Activated gamma-delta T cell treated with anti-CD3 and anti-CD28 coated beads, Interleukin-2, amount 50 U/mL, for 16 hours (primary cell): Measurements from ENCODE around the gene OR10C1.
"Not testable (repeated sequence)": the region's sequence is repeated elsewhere in the genome, so short reads cannot be mapped to it uniquely, and the experiment has no call there.

Source experiments
- DNase-seq: peaks from one replicate; pipeline ENCODE4 v3.0.0-alpha.2; 2020; ENCODE audit warnings: low read depth

The OR10C1 gene

GRCh38 chr6:29439006-29439405 lies at the start of gene OR10C1:
Gene OR10C1, plus strand, starts transcription at chr6:29439306. Its CDS starts 710 bp downstream, at chr6:29440016.
- no peak for DNase-seq

- DNase-seq: no peak
Measured at GRCh38 chr6:29395331-29395730, 43.8 kb upstream of the OR10C1 start, which contains the start of gene OR12D2. Gene OR12D2, plus strand, starts transcription at chr6:29395631. Its CDS starts 1,069 bp downstream, at chr6:29396700.

GRCh38 chr6:29399525-29399924 lies 39.6 kb upstream of the OR10C1 start:
- DNase-seq: no peak

GRCh38 chr6:29403801-29404200 lies 35.3 kb upstream of the OR10C1 start:
- DNase-seq: no peak

- no peak for DNase-seq
Measured at GRCh38 chr6:29414588-29414987, 24.5 kb upstream of the OR10C1 start, which contains the start of gene OR12D1. Gene OR12D1, plus strand, starts transcription at chr6:29414928.

GRCh38 chr6:29419516-29419915 lies 19.6 kb upstream of the OR10C1 start:
- DNase-seq: no peak

- DNase-seq: no peak
Measured at GRCh38 chr6:29424168-29424567, 14.9 kb upstream of the OR10C1 start.

- no peak for DNase-seq
Measured at GRCh38 chr6:29424575-29424974, 14.5 kb upstream of the OR10C1 start.

- no peak for DNase-seq
Measured at GRCh38 chr6:29425075-29425474, 14.0 kb upstream of the OR10C1 start.

- no peak for DNase-seq
Measured at GRCh38 chr6:29426654-29427053, 12.5 kb upstream of the OR10C1 start.

GRCh38 chr6:29436730-29437129 lies 2.4 kb upstream of the OR10C1 start:
- DNase-seq: not testable (repeated sequence)

- no peak for DNase-seq
Measured at GRCh38 chr6:29442719-29443118, 3.6 kb downstream of the OR10C1 start.

GRCh38 chr6:29444031-29444430 lies 4.9 kb downstream of the OR10C1 start:
- not testable (repeated sequence) for DNase-seq

GRCh38 chr6:29447670-29448069 lies 8.6 kb downstream of the OR10C1 start:
- no peak for DNase-seq

GRCh38 chr6:29451471-29452193 lies 12.5 kb downstream of the OR10C1 start:
- no peak for DNase-seq

GRCh38 chr6:29456971-29457370 lies 17.9 kb downstream of the OR10C1 start, which contains the start of the genes OR11A1 and OR2H1:
Gene OR11A1, minus strand, starts transcription at chr6:29457071. Its CDS starts 29,430 bp downstream, at chr6:29427641.
Gene OR2H1, plus strand, starts transcription at chr6:29457155. Its CDS starts 4,615 bp downstream, at chr6:29461770.
- DNase-seq: no peak

GRCh38 chr6:29461021-29461814 lies 22.1 kb downstream of the OR10C1 start:
- DNase-seq: no peak

GRCh38 chr6:29462022-29462421 lies 22.9 kb downstream of the OR10C1 start:
- DNase-seq: no peak

- no peak for DNase-seq
Measured at GRCh38 chr6:29465279-29465678, 26.2 kb downstream of the OR10C1 start.

- no peak for DNase-seq
Measured at GRCh38 chr6:29465801-29466200, 26.7 kb downstream of the OR10C1 start.

GRCh38 chr6:29466241-29466640 lies 27.1 kb downstream of the OR10C1 start:
- no peak for DNase-seq

- no peak for DNase-seq
Measured at GRCh38 chr6:29474996-29475395, 35.9 kb downstream of the OR10C1 start.

GRCh38 chr6:29477923-29478450 lies 38.9 kb downstream of the OR10C1 start:
- no peak for DNase-seq
